Neural progenitor cell (in vitro differentiated cells): ENCODE data around the gene UPK3A. TPM values are rescaled to one million over a fixed set of nuclear protein-coding genes. Genes with fewer than 3 reads are reported as not detected.
A peak's percentile ranks its signal among the peaks of the same experiment; 100 is the strongest.

Experiments
- DNase-seq: peaks from one replicate; pipeline ENCODE4 v3.0.0-alpha.2; 2016; ENCODE audit warnings: low spot score
- H2AFZ ChIP-seq: fragments of 200-600 bp; sonication (generic); replicated peaks from 2 replicates; pipeline ENCODE4 v1.6.1; 2016; ENCODE audit warnings: antibody characterized with exemption
- H3F3A ChIP-seq: fragments of 200-600 bp; sonication (generic); 2 replicates; pipeline ENCODE4 v1.6.1; 2016; ENCODE audit warnings: antibody characterized with exemption, low read depth
- H3K27ac ChIP-seq: fragments of 200-600 bp; sonication (generic); 2 replicates; pipeline ENCODE4 v1.5.1; 2016; ENCODE audit warnings: mild to moderate bottlenecking
- H3K27me3 ChIP-seq: fragments of 200-600 bp; sonication (generic); 2 replicates; pipeline ENCODE4 v1.6.1; 2016; ENCODE audit warnings: mild to moderate bottlenecking, moderate library complexity
- H3K36me3 ChIP-seq: fragments of 200-600 bp; sonication (generic); 2 replicates; pipeline ENCODE4 v1.5.1; 2016
- H3K4me1 ChIP-seq: fragments of 200-600 bp; sonication (generic); 2 replicates; pipeline ENCODE4 v1.6.1; 2016; ENCODE audit warnings: mixed run types
- H3K4me2 ChIP-seq: fragments of 200-600 bp; sonication (generic); 2 replicates; pipeline ENCODE4 v1.6.1; 2016
- H3K4me3 ChIP-seq: fragments of 200-600 bp; sonication (generic); 2 replicates; pipeline ENCODE4 v1.5.1; 2016
- H3K79me2 ChIP-seq: fragments of 200-600 bp; sonication (generic); 2 replicates; pipeline ENCODE4 v1.6.1; 2016; ENCODE audit warnings: low read depth
- H3K9ac ChIP-seq: fragments of 200-600 bp; sonication (generic); 2 replicates; pipeline ENCODE4 v1.6.1; 2016
- H3K9me3 ChIP-seq: fragments of 200-600 bp; sonication (generic); 2 replicates; pipeline ENCODE4 v1.5.1; 2016; ENCODE audit warnings: low read depth
- H4K20me1 ChIP-seq: fragments of 200-600 bp; sonication (generic); 2 replicates; pipeline ENCODE4 v1.6.1; 2016; ENCODE audit warnings: low read depth
- H3K27ac Mint-ChIP-seq: 3 replicates; pipeline ENCODE4 v1.8.0; 2021; ENCODE audit warnings: mixed read lengths
- H3K27me3 Mint-ChIP-seq: 2 replicates; pipeline ENCODE4 v1.8.0; 2022; ENCODE audit warnings: low read depth, mild to moderate bottlenecking, inconsistent platforms, moderate library complexity, mixed read lengths; ENCODE audit not compliant: insufficient read depth
- H3K36me3 Mint-ChIP-seq: 3 replicates; pipeline ENCODE4 v1.8.0; 2021; ENCODE audit warnings: mixed read lengths
- H3K4me1 Mint-ChIP-seq: 3 replicates; pipeline ENCODE4 v1.8.0; 2021; ENCODE audit warnings: mixed read lengths
- H3K4me3 Mint-ChIP-seq: 3 replicates; pipeline ENCODE4 v1.8.0; 2021; ENCODE audit warnings: mild to moderate bottlenecking, moderate library complexity, mixed read lengths
- H3K9me3 Mint-ChIP-seq: 3 replicates; pipeline ENCODE4 v1.8.0; 2020; ENCODE audit warnings: mixed read lengths
- EZH2 ChIP-seq: fragments of 200-600 bp; sonication (generic); IDR thresholded peaks from 2 replicates; pipeline ENCODE4 v1.6.1; 2017; ENCODE audit warnings: antibody characterized with exemption, mild to moderate bottlenecking, moderate library complexity
- EZH2phosphoT487 ChIP-seq: fragments of 200-600 bp; sonication (generic); IDR thresholded peaks from 2 replicates; pipeline ENCODE4 v1.6.1; 2017; ENCODE audit warnings: antibody characterized with exemption
- total RNA-seq: library from RNA; depleted of rRNA; stranded (reverse); fragments of >200 nt; gene quantifications from 2 replicates; pipeline ENCODE4 v1.2.3, GENCODE V29; 2015; ENCODE audit warnings: low replicate concordance
- TF ChIP-seq, protein P1 (sequence below): fragments of 200-600 bp; sonication (generic); IDR thresholded peaks from 2 replicates; pipeline ENCODE4 v1.5.1; 2017; ENCODE audit warnings: antibody characterized with exemption, mild to moderate bottlenecking

Gene UPK3A
- total RNA-seq, 1 donor from 2014 or later: not detected

GRCh38 chr22:45305456-45306075, 20.8 kb downstream of the UPK3A start:
- H3K27me3 Mint-ChIP-seq: peaks cover 2% of the 10 kb centered on the region
- peaks cover under 1% of the 10 kb centered on the region for H3K27me3 ChIP-seq
- H3K4me3 ChIP-seq: no peak overlapping the region
- H3K27ac ChIP-seq: no peak overlapping the region
- H3K9ac ChIP-seq: no peak overlapping the region
- peaks cover under 1% of the 10 kb centered on the region for H4K20me1 ChIP-seq
- no peaks in the 10 kb centered on the region for H3K36me3 Mint-ChIP-seq
- no peak overlapping the region for H3K27ac Mint-ChIP-seq
- peaks cover 2% of the 10 kb centered on the region for H3K79me2 ChIP-seq
- H3K4me3 Mint-ChIP-seq: no peak overlapping the region
- H3K4me1 ChIP-seq: peaks cover 10% of the 10 kb centered on the region
- no peaks in the 10 kb centered on the region for H3K9me3 Mint-ChIP-seq
- no peaks in the 10 kb centered on the region for H3K9me3 ChIP-seq
- peaks cover 13% of the 10 kb centered on the region for H3K4me1 Mint-ChIP-seq
- H3K36me3 ChIP-seq: no peaks in the 10 kb centered on the region
- no peak for DNase-seq
- H3K4me2 ChIP-seq: no peak overlapping the region
- TF ChIP-seq EZH2phosphoT487: no peak
- TF ChIP-seq, protein P1, sequence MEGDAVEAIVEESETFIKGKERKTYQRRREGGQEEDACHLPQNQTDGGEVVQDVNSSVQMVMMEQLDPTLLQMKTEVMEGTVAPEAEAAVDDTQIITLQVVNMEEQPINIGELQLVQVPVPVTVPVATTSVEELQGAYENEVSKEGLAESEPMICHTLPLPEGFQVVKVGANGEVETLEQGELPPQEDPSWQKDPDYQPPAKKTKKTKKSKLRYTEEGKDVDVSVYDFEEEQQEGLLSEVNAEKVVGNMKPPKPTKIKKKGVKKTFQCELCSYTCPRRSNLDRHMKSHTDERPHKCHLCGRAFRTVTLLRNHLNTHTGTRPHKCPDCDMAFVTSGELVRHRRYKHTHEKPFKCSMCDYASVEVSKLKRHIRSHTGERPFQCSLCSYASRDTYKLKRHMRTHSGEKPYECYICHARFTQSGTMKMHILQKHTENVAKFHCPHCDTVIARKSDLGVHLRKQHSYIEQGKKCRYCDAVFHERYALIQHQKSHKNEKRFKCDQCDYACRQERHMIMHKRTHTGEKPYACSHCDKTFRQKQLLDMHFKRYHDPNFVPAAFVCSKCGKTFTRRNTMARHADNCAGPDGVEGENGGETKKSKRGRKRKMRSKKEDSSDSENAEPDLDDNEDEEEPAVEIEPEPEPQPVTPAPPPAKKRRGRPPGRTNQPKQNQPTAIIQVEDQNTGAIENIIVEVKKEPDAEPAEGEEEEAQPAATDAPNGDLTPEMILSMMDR: no peak
- no peak for TF ChIP-seq EZH2
- H3F3A ChIP-seq: peaks cover 21% of the 10 kb centered on the region
- no peak overlapping the region for H2AFZ ChIP-seq

DNA sequence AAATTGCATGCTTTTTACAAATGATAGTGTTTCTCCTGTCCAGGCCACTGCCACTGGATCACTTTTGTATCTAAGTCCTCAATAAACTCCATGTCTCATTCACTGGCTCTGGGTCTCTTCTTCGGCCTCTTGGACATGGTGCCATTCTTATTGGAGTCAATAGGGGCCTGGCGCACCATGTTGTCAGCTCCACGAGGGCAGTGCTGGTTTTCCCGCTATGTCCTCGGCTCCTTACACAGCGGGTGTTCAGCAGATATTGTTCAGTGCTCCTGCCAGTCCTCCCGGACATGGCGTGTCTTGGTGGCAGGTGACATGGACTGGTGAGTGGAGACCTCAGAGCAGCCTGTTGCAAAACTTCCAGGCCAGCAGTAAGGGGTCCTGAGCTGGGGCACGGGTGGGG, 21.4 kb downstream of the UPK3A start:
- Histone ChIP-seq H3F3A (peaks cover 27% of the 10 kb centered on the region), H3K27me3 (peaks cover 7% of the 10 kb centered on the region), H3K27ac (no peak overlapping the region), H3K4me2 (no peak overlapping the region), H3K4me3 (no peak overlapping the region), H3K4me1 (peaks cover 14% of the 10 kb centered on the region), H3K9me3 (no peaks in the 10 kb centered on the region), H2AFZ (no peak overlapping the region), H3K79me2 (peaks cover 8% of the 10 kb centered on the region), H3K36me3 (no peaks in the 10 kb centered on the region), H3K9ac (no peak overlapping the region), H4K20me1 (peaks cover 6% of the 10 kb centered on the region)
- Mint-ChIP-seq H3K9me3 (no peaks in the 10 kb centered on the region), H3K27ac (peak overlapping the region; percentile 21), H3K27me3 (peaks cover 6% of the 10 kb centered on the region), H3K4me3 (no peak overlapping the region), H3K36me3 (peaks cover 4% of the 10 kb centered on the region), H3K4me1 (peaks cover 19% of the 10 kb centered on the region)
- TF ChIP-seq EZH2phosphoT487 (no peak), EZH2 (no peak)
- TF ChIP-seq, protein P1: no peak
- no peak for DNase-seq

- Histone ChIP-seq H4K20me1 (peaks cover 23% of the 10 kb centered on the region), H3K79me2 (peaks cover 24% of the 10 kb centered on the region), H3K27me3 (peaks cover 10% of the 10 kb centered on the region), H3K36me3 (no peaks in the 10 kb centered on the region), H3K4me3 (no peak overlapping the region), H3K4me2 (no peak overlapping the region), H3K9ac (no peak overlapping the region), H3F3A (peaks cover 27% of the 10 kb centered on the region), H2AFZ (peak overlapping the region; percentile 87), H3K27ac (no peak overlapping the region), H3K9me3 (no peaks in the 10 kb centered on the region), H3K4me1 (peaks cover 20% of the 10 kb centered on the region)
- H3K4me3 Mint-ChIP-seq: peak overlapping the region; percentile 84
- peaks cover 27% of the 10 kb centered on the region for H3K4me1 Mint-ChIP-seq
- peaks cover 10% of the 10 kb centered on the region for H3K27me3 Mint-ChIP-seq
- H3K36me3 Mint-ChIP-seq: peaks cover 5% of the 10 kb centered on the region
- no peaks in the 10 kb centered on the region for H3K9me3 Mint-ChIP-seq
- no peak for DNase-seq
- TF ChIP-seq, protein P1: no peak
- TF ChIP-seq EZH2phosphoT487: no peak
- TF ChIP-seq EZH2: no peak
- H3K27ac Mint-ChIP-seq: peak overlapping the region; percentile 43
These were observed 23.7 kb downstream of the UPK3A start for GRCh38 chr22:45308391-45308956.
